GM23338 (cell line): ENCODE data around the gene ROBO1.

Source experiments
- CREB1 ChIP-seq: fragments of 250-450 bp; sonication (Bioruptor Pico); IDR thresholded peaks from 2 replicates; pipeline ENCODE4 v1.5.0; 2020; ENCODE audit warnings: low read depth, mild to moderate bottlenecking, moderate library complexity
- CTCF ChIP-seq, 2 experiments: fragments of 200-600 bp in 1 of 2; sonication (generic) in 1 of 2; conservative IDR thresholded peaks; 2 replicates each; pipeline versions ENCODE4 v1.5.1 to v1.6.1; 2016 to 2017; ENCODE audit warnings: antibody characterized with exemption in 2 of 2, low read depth in 2 of 2, mild to moderate bottlenecking in 2 of 2, moderate library complexity in 1 of 2
- EZH2 ChIP-seq: fragments of 200-600 bp; sonication (generic); IDR thresholded peaks from one replicate; pipeline ENCODE4 v1.8.0; 2017; ENCODE audit warnings: antibody characterized with exemption, mild to moderate bottlenecking, low read depth; ENCODE audit not compliant: unreplicated experiment
- EZH2phosphoT487 ChIP-seq: fragments of 200-600 bp; sonication (generic); IDR thresholded peaks from one replicate; pipeline ENCODE4 v1.8.1; 2018; ENCODE audit warnings: antibody characterized with exemption; ENCODE audit not compliant: unreplicated experiment
- JUNB ChIP-seq: IDR thresholded peaks from one replicate; pipeline ENCODE4 v1.6.1; 2016; ENCODE audit warnings: antibody characterized with exemption; ENCODE audit not compliant: unreplicated experiment
- POLR2AphosphoS5 ChIP-seq: IDR thresholded peaks from 2 replicates; pipeline ENCODE4 v1.6.1; 2016; ENCODE audit warnings: antibody characterized with exemption, low read depth
- STAT1 ChIP-seq: IDR thresholded peaks from one replicate; pipeline ENCODE4 v1.6.1; 2016; ENCODE audit warnings: antibody characterized with exemption; ENCODE audit not compliant: unreplicated experiment
- ZNF114 ChIP-seq: fragments of 250-450 bp; sonication (Bioruptor Pico); IDR thresholded peaks from 2 replicates; pipeline ENCODE4 v1.5.0; 2020; ENCODE audit warnings: mild to moderate bottlenecking, moderate library complexity
- TF ChIP-seq, protein P1 (sequence below): IDR thresholded peaks from 2 replicates; pipeline ENCODE4 v1.6.1; 2016; ENCODE audit warnings: antibody characterized with exemption
- TF ChIP-seq, protein P2 (sequence below): IDR thresholded peaks from one replicate; pipeline ENCODE4 v1.6.1; 2018; ENCODE audit warnings: antibody characterized with exemption; ENCODE audit not compliant: unreplicated experiment

GRCh38 chr3:79015854-79016253, 751.9 kb downstream of the ROBO1 start:
- TF ChIP-seq CREB1 (no peak), EZH2phosphoT487 (no peak), POLR2AphosphoS5 (no peak), JUNB (no peak), CTCF (conservative IDR thresholded peaks at IDR 0.05; ENCODE audit: low read depth in 2 of 2) (no peak), EZH2 (no peak), ZNF114 (CRISPR knock-in tag) (no peak), STAT1 (no peak)
- TF ChIP-seq, protein P1, sequence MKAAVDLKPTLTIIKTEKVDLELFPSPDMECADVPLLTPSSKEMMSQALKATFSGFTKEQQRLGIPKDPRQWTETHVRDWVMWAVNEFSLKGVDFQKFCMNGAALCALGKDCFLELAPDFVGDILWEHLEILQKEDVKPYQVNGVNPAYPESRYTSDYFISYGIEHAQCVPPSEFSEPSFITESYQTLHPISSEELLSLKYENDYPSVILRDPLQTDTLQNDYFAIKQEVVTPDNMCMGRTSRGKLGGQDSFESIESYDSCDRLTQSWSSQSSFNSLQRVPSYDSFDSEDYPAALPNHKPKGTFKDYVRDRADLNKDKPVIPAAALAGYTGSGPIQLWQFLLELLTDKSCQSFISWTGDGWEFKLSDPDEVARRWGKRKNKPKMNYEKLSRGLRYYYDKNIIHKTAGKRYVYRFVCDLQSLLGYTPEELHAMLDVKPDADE = no peak
- TF ChIP-seq, protein P2, sequence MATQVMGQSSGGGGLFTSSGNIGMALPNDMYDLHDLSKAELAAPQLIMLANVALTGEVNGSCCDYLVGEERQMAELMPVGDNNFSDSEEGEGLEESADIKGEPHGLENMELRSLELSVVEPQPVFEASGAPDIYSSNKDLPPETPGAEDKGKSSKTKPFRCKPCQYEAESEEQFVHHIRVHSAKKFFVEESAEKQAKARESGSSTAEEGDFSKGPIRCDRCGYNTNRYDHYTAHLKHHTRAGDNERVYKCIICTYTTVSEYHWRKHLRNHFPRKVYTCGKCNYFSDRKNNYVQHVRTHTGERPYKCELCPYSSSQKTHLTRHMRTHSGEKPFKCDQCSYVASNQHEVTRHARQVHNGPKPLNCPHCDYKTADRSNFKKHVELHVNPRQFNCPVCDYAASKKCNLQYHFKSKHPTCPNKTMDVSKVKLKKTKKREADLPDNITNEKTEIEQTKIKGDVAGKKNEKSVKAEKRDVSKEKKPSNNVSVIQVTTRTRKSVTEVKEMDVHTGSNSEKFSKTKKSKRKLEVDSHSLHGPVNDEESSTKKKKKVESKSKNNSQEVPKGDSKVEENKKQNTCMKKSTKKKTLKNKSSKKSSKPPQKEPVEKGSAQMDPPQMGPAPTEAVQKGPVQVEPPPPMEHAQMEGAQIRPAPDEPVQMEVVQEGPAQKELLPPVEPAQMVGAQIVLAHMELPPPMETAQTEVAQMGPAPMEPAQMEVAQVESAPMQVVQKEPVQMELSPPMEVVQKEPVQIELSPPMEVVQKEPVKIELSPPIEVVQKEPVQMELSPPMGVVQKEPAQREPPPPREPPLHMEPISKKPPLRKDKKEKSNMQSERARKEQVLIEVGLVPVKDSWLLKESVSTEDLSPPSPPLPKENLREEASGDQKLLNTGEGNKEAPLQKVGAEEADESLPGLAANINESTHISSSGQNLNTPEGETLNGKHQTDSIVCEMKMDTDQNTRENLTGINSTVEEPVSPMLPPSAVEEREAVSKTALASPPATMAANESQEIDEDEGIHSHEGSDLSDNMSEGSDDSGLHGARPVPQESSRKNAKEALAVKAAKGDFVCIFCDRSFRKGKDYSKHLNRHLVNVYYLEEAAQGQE = no peak
